ENCODE measurements around the gene PDHA1.

The PDHA1 gene

GRCh38 chrX:19372547-19373331 is 29.0 kb downstream of the PDHA1 start:
- H3K36me3 ChIP-seq (ENCODE audit: control insufficient read depth, low read length) = no peaks in the 10 kb centered on the region
- H3K4me3 ChIP-seq (ENCODE audit: low read length) = peak overlapping the region; percentile 75
- H3K4me1 ChIP-seq (ENCODE audit: control insufficient read depth, low read length) = peaks cover 12% of the 10 kb centered on the region
- H3K9me3 ChIP-seq (ENCODE audit: control insufficient read depth, insufficient read depth, low read length) = no peaks in the 10 kb centered on the region
- no peaks in the 10 kb centered on the region for H3F3A ChIP-seq (ENCODE audit: control insufficient read depth, insufficient read depth)
- H3K9me2 ChIP-seq (replicated peaks; ENCODE audit: control insufficient read depth, low read length) = no peaks in the 10 kb centered on the region
- no peaks in the 10 kb centered on the region for H3K27me3 ChIP-seq (ENCODE audit: control insufficient read depth, low read length)
- no peaks in the 10 kb centered on the region for H3K79me2 ChIP-seq (ENCODE audit: control insufficient read depth, low read length)
- TF ChIP-seq, protein P1, sequence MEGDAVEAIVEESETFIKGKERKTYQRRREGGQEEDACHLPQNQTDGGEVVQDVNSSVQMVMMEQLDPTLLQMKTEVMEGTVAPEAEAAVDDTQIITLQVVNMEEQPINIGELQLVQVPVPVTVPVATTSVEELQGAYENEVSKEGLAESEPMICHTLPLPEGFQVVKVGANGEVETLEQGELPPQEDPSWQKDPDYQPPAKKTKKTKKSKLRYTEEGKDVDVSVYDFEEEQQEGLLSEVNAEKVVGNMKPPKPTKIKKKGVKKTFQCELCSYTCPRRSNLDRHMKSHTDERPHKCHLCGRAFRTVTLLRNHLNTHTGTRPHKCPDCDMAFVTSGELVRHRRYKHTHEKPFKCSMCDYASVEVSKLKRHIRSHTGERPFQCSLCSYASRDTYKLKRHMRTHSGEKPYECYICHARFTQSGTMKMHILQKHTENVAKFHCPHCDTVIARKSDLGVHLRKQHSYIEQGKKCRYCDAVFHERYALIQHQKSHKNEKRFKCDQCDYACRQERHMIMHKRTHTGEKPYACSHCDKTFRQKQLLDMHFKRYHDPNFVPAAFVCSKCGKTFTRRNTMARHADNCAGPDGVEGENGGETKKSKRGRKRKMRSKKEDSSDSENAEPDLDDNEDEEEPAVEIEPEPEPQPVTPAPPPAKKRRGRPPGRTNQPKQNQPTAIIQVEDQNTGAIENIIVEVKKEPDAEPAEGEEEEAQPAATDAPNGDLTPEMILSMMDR (IDR thresholded peaks at IDR 0.05; ENCODE audit: low read depth, low read length, poor library complexity, severe bottlenecking) = peak; percentile 21
- TF ChIP-seq EZH2phosphoT487 (IDR thresholded peaks at IDR 0.05; ENCODE audit: borderline replicate concordance, low read length) = no peak
- peak overlapping the region; percentile 21 for H3K27ac ChIP-seq (ENCODE audit: low read depth, low read length)
- peak overlapping the region; percentile 92 for H3K4me2 ChIP-seq (ENCODE audit: low read length)
- H4K20me1 ChIP-seq (ENCODE audit: control insufficient read depth, insufficient read depth, low read depth, low read length) = no peaks in the 10 kb centered on the region

DNA sequence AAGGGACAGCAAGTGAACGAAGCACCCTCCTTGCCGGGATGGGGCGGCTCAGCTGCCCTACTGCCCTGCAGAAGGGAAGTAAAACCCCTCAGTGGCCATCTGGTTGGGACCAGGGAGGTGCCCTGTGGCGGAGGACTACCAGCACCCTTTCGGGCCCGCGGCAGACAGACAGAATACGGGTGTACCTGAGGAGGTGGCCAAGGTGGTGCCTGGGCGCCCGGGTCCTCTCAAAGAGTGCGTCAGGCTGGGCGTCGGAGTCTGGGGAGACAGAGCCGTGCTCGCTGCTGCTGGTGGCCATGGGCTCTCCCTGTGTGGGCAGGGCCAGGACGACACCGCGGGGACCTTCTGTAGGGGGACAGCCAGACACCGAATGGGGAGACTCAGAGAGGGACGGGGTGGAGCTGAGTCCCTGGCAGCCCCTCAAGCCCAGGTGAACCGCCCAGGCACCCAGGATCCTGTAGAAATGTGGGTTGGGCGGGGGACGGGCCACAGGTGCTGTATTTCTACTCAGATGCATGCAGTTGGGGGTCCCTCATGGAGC is 29.7 kb downstream of the PDHA1 start:
- no peaks in the 10 kb centered on the region for H3K36me3 ChIP-seq (ENCODE audit: control insufficient read depth, low read length)
- TF ChIP-seq EZH2phosphoT487 (IDR thresholded peaks at IDR 0.05; ENCODE audit: borderline replicate concordance, low read length) = no peak
- TF ChIP-seq, protein P1 (IDR thresholded peaks at IDR 0.05; ENCODE audit: low read depth, low read length, poor library complexity, severe bottlenecking) = no peak
- peak overlapping the region; percentile 75 for H3K4me3 ChIP-seq (ENCODE audit: low read length)
- H3K4me2 ChIP-seq (ENCODE audit: low read length) = peak overlapping the region; percentile 92
- no peaks in the 10 kb centered on the region for H3K79me2 ChIP-seq (ENCODE audit: control insufficient read depth, low read length)
- no peaks in the 10 kb centered on the region for H4K20me1 ChIP-seq (ENCODE audit: control insufficient read depth, insufficient read depth, low read depth, low read length)
- H3K4me1 ChIP-seq (ENCODE audit: control insufficient read depth, low read length) = peaks cover 12% of the 10 kb centered on the region
- no peaks in the 10 kb centered on the region for H3K27me3 ChIP-seq (ENCODE audit: control insufficient read depth, low read length)
- H3K27ac ChIP-seq (ENCODE audit: low read depth, low read length) = no peak overlapping the region
- H3F3A ChIP-seq (ENCODE audit: control insufficient read depth, insufficient read depth) = no peaks in the 10 kb centered on the region
- H3K9me2 ChIP-seq (replicated peaks; ENCODE audit: control insufficient read depth, low read length) = no peaks in the 10 kb centered on the region
- no peaks in the 10 kb centered on the region for H3K9me3 ChIP-seq (ENCODE audit: control insufficient read depth, insufficient read depth, low read length)

GRCh38 chrX:19375546-19375945 is 31.8 kb downstream of the PDHA1 start:
- H3K4me2 ChIP-seq (ENCODE audit: low read length) = no peak overlapping the region
- TF ChIP-seq, protein P1 (IDR thresholded peaks at IDR 0.05; ENCODE audit: low read depth, low read length, poor library complexity, severe bottlenecking) = no peak
- H4K20me1 ChIP-seq (ENCODE audit: control insufficient read depth, insufficient read depth, low read depth, low read length) = no peaks in the 10 kb centered on the region
- no peaks in the 10 kb centered on the region for H3K27me3 ChIP-seq (ENCODE audit: control insufficient read depth, low read length)
- H3K9me3 ChIP-seq (ENCODE audit: control insufficient read depth, insufficient read depth, low read length) = no peaks in the 10 kb centered on the region
- no peaks in the 10 kb centered on the region for H3F3A ChIP-seq (ENCODE audit: control insufficient read depth, insufficient read depth)
- no peak overlapping the region for H3K4me3 ChIP-seq (ENCODE audit: low read length)
- H3K27ac ChIP-seq (ENCODE audit: low read depth, low read length) = no peak overlapping the region
- no peaks in the 10 kb centered on the region for H3K9me2 ChIP-seq (replicated peaks; ENCODE audit: control insufficient read depth, low read length)
- H3K4me1 ChIP-seq (ENCODE audit: control insufficient read depth, low read length) = peaks cover 12% of the 10 kb centered on the region
- H3K36me3 ChIP-seq (ENCODE audit: control insufficient read depth, low read length) = no peaks in the 10 kb centered on the region
- H3K79me2 ChIP-seq (ENCODE audit: control insufficient read depth, low read length) = no peaks in the 10 kb centered on the region
